ENCODE data around the gene AIG1.

GRCh38 chr6:143074101-143074500 is 13.4 kb downstream of the AIG1 start:
- TF ChIP-seq EZH2 (IDR thresholded peaks at IDR 0.05; ENCODE audit: low read length, missing control alignments) (no peak), CTCF (conservative IDR thresholded peaks at IDR 0.05 in 1 of 2, IDR thresholded peaks at IDR 0.05 in 1 of 2; ENCODE audit: low read depth in 1 of 2, low read length in 2 of 2) (no peak)
